COR-L47 (cell line): ENCODE data around the gene NHS.

Source experiments
- DNase-seq: peaks from one replicate; lab custom pipeline; 2025; lab: John Stamatoyannopoulos, UW

Gene NHS

GRCh38 chrX:17448188-17448587 is 73.2 kb downstream of the NHS start:
- DNase-seq = no peak

GRCh38 chrX:17449866-17450265 is 74.9 kb downstream of the NHS start:
- no peak for DNase-seq

- no peak for DNase-seq
These were observed 78.8 kb downstream of the NHS start for GRCh38 chrX:17453788-17454187.

- DNase-seq = peak; percentile 17
These were observed 81.5 kb downstream of the NHS start for GRCh38 chrX:17456526-17456925.

GRCh38 chrX:17459008-17459611 is 84.1 kb downstream of the NHS start:
- DNase-seq = peak; percentile 71

- DNase-seq = no peak
These were observed 84.7 kb downstream of the NHS start for GRCh38 chrX:17459661-17460060.

- DNase-seq = no peak
These were observed 87.9 kb downstream of the NHS start for GRCh38 chrX:17462881-17463280.

GRCh38 chrX:17464194-17464593 is 89.2 kb downstream of the NHS start:
- DNase-seq = no peak

- no peak for DNase-seq
These were observed 90.2 kb downstream of the NHS start for GRCh38 chrX:17465201-17465600.

- DNase-seq = no peak
These were observed 90.8 kb downstream of the NHS start for GRCh38 chrX:17465802-17466201.

GRCh38 chrX:17470136-17470535 is 95.1 kb downstream of the NHS start:
- DNase-seq = no peak

GRCh38 chrX:17471121-17471520 is 96.1 kb downstream of the NHS start:
- DNase-seq = no peak

GRCh38 chrX:17471861-17472260 is 96.9 kb downstream of the NHS start:
- no peak for DNase-seq

- no peak for DNase-seq
These were observed 97.4 kb downstream of the NHS start for GRCh38 chrX:17472424-17472823.

GRCh38 chrX:17473021-17473420 is 98.0 kb downstream of the NHS start:
- no peak for DNase-seq

- DNase-seq = no peak
These were observed 99.9 kb downstream of the NHS start for GRCh38 chrX:17474892-17475291.

- DNase-seq = no peak
These were observed 100.6 kb downstream of the NHS start for GRCh38 chrX:17475449-17476217.

- no peak for DNase-seq
These were observed 101.4 kb downstream of the NHS start for GRCh38 chrX:17476411-17476810.

GRCh38 chrX:17481086-17481485 is 106.1 kb downstream of the NHS start:
- DNase-seq = no peak

- DNase-seq = no peak
These were observed 109.6 kb downstream of the NHS start for GRCh38 chrX:17484592-17484991.

- DNase-seq = no peak
These were observed 110.4 kb downstream of the NHS start for GRCh38 chrX:17485391-17485790.

GRCh38 chrX:17488036-17488435 is 113.0 kb downstream of the NHS start:
- no peak for DNase-seq

- no peak for DNase-seq
These were observed 119.2 kb downstream of the NHS start for GRCh38 chrX:17494216-17494615.

- DNase-seq = no peak
These were observed 120.1 kb downstream of the NHS start for GRCh38 chrX:17495052-17495451.
